ENCODE measurements around the gene SCAMP2.

DNA sequence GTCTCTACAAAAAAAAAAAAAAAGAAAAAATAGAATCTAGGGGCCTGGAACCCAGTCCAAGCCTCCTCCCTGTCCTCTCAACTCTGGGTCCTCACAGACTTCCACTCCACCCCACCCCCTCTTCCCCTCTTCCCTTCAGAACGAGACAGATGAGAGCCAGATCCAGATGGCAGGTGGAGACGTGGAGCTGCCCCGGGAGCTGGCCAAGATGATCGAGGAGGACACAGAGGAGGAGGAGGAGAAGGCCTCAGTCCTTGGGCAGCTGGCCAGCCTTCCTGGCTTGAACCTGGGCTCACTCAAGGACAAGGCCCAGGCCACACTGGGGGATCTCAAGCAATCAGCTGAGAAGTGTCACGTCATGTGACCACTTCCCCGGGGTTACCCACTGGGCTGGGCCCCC is 43.2 kb downstream of the SCAMP2 start:
- TF ChIP-seq POLR2A (IDR thresholded peaks at IDR 0.05): no peak
- TF ChIP-seq, protein P1, sequence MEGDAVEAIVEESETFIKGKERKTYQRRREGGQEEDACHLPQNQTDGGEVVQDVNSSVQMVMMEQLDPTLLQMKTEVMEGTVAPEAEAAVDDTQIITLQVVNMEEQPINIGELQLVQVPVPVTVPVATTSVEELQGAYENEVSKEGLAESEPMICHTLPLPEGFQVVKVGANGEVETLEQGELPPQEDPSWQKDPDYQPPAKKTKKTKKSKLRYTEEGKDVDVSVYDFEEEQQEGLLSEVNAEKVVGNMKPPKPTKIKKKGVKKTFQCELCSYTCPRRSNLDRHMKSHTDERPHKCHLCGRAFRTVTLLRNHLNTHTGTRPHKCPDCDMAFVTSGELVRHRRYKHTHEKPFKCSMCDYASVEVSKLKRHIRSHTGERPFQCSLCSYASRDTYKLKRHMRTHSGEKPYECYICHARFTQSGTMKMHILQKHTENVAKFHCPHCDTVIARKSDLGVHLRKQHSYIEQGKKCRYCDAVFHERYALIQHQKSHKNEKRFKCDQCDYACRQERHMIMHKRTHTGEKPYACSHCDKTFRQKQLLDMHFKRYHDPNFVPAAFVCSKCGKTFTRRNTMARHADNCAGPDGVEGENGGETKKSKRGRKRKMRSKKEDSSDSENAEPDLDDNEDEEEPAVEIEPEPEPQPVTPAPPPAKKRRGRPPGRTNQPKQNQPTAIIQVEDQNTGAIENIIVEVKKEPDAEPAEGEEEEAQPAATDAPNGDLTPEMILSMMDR (IDR thresholded peaks at IDR 0.05): no peak
